Right hindlimb (tissue), 1 donor: Measurements from ENCODE around the gene ZDHHC18.
A peak's percentile ranks its signal among the peaks of the same experiment; 100 is the strongest.

Experiments used
- DNase-seq: peaks from one replicate; pipeline ENCODE4 v3.0.0-alpha.2; 2018

Gene ZDHHC18

DNA sequence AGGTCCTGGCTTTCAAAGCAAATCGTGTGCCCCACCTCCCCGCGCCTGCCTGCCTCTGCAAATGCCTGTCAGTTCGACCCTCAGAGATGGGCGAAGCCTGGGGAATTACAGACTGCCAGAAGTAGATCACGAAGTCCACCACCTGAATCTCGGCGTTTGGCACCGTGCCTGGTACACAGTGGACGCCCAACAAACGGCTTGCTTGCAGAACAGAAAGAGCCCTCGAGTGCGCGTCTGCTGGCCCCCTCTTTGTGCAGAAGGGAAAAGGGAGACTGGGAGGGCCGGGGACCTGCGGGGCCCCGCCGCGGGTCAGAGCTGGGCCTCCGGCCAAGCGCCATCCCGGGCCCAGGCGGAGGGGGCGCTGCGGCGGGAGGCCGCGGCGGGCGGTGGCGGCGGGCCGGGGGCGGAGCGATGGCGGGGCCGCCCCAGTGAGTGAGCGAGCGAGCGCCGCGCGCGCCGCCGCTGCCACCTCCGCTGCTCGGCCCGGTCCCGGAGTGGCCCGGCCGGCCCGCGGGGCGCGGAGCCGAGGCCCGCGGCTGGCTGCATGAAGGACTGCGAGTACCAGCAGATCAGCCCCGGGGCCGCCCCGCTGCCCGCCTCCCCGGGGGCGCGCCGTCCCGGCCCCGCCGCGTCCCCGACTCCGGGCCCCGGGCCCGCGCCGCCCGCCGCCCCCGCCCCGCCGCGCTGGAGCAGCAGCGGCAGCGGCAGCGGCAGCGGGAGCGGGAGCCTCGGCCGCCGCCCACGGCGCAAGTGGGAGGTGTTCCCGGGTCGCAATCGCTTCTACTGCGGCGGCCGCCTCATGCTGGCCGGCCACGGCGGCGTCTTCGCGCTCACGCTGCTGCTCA, at the start of gene ZDHHC18:
TSS of gene ZDHHC18 (plus strand) at position 428 of the 845 bp plus-strand sequence. CDS start at position 545, 117 bp downstream.
- DNase-seq = peak; percentile 79

DNA sequence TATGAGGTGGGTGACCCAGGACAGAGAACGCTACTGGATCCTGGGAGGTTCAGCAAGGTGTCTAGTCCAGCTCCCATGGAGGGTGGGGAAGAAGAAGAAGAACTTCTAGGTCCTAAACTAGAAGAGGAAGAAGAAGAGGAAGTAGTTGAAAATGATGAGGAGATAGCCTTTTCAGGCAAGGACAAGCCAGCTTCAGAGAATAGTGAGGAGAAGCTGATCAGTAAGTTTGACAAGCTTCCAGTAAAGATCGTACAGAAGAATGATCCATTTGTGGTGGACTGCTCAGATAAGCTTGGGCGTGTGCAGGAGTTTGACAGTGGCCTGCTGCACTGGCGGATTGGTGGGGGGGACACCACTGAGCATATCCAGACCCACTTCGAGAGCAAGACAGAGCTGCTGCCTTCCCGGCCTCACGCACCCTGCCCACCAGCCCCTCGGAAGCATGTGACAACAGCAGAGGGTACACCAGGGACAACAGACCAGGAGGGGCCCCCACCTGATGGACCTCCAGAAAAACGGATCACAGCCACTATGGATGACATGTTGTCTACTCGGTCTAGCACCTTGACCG, 47.3 kb upstream of the ZDHHC18 start:
- DNase-seq = no peak

- no peak for DNase-seq
Measured at GRCh38 chr1:26780344-26780957, 46.0 kb upstream of the ZDHHC18 start.

DNA sequence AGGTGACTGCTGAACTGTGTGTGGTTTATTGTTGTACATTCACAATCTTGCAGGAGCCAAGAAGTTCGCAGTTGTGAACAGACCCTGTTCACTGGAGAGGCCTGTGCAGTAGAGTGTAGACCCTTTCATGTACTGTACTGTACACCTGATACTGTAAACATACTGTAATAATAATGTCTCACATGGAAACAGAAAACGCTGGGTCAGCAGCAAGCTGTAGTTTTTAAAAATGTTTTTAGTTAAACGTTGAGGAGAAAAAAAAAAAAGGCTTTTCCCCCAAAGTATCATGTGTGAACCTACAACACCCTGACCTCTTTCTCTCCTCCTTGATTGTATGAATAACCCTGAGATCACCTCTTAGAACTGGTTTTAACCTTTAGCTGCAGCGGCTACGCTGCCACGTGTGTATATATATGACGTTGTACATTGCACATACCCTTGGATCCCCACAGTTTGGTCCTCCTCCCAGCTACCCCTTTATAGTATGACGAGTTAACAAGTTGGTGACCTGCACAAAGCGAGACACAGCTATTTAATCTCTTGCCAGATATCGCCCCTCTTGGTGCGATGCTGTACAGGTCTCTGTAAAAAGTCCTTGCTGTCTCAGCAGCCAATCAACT, 45.2 kb upstream of the ZDHHC18 start:
- no peak for DNase-seq

DNA sequence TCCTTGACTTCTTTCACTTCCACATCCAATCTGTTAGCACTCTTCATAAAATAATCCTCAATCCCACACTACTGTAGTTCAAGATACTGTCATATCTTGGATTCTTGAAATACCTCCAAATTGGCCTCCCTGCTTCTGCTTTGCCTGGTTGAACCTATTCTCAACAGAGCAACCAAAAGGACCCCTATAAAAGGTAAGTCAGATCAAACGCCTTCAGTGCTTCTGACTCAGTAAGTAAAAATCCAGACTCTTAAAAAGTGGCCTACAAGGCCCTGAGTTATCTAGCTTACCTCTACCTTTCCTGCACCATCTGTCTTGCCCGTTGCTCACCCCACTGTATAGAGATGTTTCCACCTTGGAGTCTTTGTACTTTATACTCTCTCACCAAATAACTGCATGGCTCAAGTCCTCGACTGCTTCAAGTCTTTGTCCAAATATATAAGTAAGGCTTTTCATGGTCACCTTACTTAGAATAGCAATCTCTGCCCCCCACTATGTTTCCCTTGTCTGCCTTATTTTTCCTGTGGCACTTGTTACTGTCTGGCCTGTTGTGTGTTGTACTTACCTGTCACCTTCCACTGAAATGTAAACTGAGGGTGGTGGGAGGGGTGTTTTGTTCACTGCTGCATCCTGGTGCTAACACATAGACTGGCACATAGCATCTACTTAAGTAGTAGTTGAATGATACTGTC, 43.8 kb upstream of the ZDHHC18 start:
- no peak for DNase-seq

DNA sequence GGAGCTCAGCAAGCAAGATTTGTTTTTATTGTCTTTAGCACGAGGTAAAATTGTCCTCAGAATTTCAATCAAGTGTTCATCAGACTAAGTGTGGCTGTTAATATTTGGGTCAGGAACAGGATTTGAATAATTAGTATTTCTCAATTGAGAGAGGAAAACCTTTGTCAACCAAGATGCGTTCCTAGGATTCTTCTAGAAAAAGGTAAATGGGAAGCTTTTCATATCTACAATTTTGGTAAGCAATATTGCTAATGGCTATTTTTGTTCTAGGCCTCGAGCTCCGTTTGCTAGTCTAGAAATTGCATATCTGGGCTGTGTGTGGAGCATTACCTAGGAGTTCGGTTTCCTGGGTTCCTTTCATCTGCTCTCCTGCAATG, 42.9 kb upstream of the ZDHHC18 start:
- DNase-seq = no peak

DNA sequence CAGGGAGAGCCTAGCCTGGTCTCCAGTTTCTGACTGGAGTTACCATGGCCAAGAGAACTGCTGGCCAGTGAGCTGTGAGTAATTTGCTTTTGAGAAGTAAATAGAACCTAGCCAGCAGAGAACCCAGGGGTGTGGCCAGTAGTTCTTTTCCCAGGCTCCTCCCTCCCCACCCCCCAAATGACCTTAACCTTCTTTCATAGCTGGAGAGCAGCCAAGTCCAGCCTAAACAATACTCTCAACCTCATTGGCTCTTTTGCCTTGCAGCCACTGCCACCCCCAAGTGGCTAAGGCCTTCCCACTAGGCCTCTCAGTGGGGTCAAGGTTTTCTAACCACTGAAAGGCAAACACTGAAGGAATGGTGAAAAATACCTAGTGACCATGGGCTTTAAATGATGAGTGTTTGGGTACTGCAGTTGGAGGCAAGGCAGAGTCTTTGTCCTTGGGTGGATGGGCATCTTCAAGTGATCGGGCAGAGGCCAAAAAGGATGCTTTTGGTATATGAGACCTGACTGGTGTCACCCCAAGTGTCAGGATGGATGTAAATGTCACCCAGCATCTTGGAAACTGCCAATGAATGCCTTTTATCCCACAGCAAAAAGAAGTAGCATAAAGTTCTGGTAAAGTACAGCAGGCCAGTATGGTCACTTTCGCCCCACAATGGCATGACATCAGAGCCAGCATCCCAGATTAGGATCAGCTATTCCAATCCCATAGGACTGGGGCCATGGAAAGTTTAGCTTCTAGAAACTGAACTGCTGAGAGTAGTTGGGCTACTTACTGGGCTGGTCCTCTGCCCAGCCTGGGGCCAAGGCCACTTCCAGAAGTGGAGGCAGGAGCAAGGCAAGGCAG, 42.2 kb upstream of the ZDHHC18 start:
- peak; percentile 32 for DNase-seq

- no peak for DNase-seq
Measured at GRCh38 chr1:26784886-26785285, 41.6 kb upstream of the ZDHHC18 start.

DNA sequence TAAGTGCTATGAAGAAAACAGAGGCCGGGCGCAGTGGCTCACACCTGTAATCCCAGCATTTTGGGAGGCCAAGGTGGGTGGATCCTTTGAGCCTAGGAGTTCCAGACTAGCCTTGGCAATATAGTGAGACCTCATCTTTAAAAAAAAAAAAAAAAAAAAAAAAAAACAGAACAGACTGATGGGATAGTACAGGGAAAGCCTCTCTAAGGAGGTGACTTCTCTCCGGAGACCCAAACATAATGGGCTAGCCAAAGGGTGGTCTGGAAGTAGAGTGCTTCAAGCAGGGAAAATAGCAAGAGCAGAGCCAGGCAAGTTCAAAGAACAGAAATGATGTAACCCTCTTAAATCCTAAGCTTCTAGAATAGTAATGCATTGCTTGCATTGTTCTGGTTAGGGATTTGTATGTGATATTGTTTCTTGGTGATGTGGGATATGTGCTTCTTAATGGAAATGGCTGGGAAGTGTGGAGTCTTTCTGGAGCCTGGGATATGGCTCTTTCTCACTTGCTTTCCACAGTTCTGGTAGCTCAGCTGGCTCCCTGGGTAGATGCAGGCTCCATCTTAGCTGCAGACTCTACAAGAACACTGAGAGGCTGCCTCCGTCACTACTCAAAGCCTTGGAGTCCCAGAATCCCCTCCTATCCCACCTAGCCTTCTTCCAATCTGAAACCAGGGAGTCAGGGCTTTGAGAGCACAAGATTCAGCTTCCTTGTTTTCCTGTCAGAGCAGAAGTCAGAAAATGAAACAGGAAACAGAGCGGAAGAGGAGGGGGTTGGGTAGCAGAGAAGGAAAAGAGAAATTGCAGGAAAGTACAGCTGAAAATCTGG, 40.7 kb upstream of the ZDHHC18 start:
- DNase-seq = no peak

DNA sequence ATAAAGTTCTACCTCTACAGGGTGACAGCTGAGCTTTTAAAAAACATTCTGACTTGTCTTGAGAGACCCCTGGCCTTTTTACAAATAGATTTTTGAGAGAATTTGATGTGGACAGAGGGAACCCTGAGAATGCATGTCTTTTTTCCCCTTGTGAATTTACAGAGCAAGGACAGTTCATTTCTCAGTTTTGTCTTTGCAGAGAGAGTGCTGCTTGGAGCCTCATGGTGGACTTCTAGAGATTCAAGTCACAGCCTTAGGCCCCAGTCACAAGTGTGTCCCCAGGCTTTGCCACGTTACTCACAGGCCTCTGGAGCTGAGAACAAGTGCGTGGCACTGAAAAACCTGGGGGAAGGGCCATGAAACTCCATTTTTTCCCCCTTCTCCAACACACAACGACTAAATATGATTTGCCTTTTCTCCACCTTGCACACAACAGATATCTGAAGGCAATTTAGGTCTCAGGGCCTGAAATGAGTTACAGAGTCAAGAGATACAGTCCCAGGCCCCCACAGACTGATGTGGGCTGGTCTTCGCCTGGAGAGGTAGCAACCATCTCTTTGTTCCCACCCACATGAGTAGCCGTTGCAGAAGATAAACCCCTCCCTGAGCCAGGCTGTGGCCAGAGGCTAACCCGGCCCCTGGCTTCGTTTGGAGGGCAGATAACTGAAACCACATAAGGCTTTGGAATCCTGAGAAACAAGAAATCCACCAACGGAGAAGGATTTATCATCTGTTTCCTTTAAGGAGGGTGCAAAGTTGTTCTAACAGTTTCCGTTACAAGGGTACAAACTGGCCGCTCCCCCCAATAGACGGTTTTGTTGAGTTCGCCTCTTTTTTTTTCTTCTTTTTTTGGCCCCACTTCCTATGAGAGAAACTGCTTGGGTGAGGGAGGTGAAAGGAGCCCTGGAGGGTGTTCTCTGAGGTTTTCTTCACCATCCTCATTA, 39.8 kb upstream of the ZDHHC18 start:
- peak; percentile 83 for DNase-seq

DNA sequence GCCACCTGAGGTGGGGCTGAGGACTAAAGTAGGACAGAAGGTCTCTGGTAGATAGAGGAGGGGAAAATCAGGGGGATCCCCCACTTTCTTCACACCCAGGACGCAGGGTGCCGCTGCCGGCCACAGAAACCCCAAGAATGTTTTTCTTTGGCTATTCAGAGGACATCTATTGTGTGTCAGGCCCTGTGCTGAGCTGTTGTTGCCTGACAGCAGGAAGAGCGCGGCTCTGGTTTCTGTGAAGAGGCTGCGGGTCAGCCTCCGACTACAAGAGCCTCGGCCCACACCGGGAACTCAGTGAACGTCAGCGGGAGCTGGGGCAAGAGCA, 39.1 kb upstream of the ZDHHC18 start:
- no peak for DNase-seq

DNA sequence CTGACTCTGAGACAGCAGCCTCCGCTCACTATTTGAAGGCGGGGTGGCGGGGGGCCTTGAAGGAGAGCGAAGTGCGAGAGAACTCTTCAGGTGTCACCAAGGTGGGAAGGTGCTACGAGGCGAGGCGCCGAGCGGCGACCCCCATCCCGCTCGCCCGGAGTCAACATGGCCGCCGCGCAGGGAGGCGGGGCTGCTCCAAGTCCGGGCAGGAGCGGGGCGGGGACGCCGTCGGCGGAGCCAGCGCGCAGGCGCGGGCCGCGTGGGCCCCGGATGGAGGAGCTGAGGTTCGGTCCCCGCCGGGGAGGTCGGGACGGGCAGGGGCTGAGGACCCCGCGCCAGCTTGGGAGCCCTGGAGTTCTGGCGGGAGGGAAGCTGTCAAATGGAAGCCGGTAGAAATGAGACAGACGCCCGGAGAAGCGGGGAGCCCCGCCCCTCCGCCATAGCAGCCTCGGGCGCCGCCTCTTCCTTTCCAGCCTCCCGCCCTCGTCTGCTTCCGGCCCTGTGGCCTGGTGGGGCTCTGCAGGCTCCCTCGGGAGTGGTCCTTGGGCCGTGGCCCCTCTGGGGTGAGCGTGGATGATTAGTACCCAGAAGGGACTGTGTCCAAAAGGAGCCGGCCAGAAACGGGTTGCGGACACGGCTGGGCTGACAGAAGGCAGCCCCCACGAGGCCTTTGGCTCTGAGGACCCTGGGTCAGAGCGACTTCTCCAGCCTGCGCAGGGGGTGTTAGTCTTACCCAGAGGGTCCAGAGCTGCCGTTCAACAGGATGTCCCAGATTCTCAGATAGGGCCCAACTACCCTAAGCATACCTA, 38.6 kb upstream of the ZDHHC18 start, which contains the start of gene PIGV:
TSS of gene PIGV (plus strand) at position 245 of the 809 bp plus-strand sequence. CDS start 2,866 bp downstream, outside the sequence.
- DNase-seq = peak; percentile 94

GRCh38 chr1:26788515-26788785, 38.0 kb upstream of the ZDHHC18 start:
- DNase-seq = no peak

- peak; percentile 90 for DNase-seq
Measured at GRCh38 chr1:26788836-26789611, 37.5 kb upstream of the ZDHHC18 start.

DNA sequence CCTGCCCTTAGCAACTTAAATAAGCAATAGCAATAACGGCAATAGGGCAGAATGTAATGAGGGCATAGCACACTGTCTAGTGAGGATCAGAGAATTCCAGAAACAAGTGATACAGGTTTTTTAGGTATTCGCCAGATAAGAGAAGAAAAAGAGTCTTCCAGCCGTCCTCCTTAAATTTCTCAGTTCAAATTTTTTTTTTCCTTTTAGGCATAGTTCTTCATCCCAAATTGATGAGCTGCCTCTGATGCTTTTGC, 36.9 kb upstream of the ZDHHC18 start:
- no peak for DNase-seq

GRCh38 chr1:26789931-26790330, 36.6 kb upstream of the ZDHHC18 start:
- no peak for DNase-seq

DNA sequence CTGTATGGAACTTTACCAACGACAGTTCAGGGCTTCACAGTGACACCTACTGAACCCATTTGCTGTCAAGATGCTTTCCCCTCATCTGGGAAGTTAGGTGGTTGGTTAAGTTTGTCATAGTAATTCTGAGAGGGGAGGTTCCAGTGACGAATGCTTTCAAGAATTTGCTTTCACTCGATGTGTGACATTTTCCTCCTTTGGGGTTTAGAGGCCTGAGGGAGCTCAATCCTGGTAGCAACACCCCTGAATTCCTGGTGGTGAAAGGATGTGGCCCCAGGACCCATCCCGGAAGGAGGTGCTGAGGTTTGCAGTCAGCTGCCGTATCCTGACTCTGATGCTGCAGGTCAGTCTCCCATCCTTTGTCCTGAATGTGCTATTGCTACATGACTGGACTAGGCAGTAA, 35.9 kb upstream of the ZDHHC18 start:
- no peak for DNase-seq

GRCh38 chr1:26791148-26791547, 35.3 kb upstream of the ZDHHC18 start:
- DNase-seq = no peak

DNA sequence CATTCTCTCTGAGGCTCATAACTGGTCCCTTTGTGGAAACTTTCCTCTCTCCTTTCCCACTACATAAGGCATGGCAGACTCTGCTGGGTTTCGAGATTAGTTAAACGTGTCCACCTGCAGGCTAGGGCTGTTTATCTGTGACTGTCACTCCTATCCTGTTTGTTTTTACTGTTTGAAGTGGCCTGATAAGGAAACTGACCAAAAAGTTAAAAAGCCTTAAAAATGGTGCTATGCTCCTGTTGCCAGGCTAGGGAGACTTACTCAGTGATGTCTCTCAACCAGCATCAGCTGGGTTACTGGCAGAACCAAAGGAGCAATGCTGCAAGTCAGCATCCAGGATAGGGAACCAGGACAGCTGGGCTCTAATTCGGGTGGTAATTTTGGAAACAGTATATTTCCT, 34.9 kb upstream of the ZDHHC18 start:
- DNase-seq = no peak
